GM19324 (cell line): ENCODE results near the gene SIPA1.
A peak's percentile ranks its signal among the peaks of the same experiment; 100 is the strongest.
"Not testable (repeated sequence)": the region's sequence is repeated elsewhere in the genome, so short reads cannot be mapped to it uniquely, and the experiment has no call there.

Experiments
- ATAC-seq: cut with Tn5 transposase; IDR thresholded peaks from one replicate; pipeline ENCODE4 v1.9.1; 2021; ENCODE audit warnings: mild to moderate bottlenecking, moderate library complexity; ENCODE audit not compliant: unreplicated experiment, low FRiP score

Gene SIPA1

DNA sequence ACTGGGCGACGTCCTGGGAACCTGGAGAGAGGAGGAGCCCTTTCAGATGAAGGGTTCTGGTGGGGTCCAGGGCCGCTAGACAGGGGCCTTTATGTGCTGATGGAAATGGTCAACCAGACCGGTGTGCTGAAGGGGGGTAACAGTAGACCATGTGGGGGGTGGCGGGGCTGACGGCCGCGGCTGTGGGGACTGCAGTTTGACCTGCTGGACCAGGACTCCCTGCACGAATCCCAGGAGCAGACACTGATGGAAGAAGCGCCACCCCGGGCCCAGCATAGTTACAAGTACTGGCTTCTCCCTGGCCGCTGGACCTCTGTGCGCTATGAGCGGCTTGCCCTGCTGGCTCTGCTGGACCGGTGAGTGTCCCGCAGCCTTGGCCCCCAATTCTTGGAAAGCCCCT is 15.9 kb upstream of the SIPA1 start:
- no peak for ATAC-seq

DNA sequence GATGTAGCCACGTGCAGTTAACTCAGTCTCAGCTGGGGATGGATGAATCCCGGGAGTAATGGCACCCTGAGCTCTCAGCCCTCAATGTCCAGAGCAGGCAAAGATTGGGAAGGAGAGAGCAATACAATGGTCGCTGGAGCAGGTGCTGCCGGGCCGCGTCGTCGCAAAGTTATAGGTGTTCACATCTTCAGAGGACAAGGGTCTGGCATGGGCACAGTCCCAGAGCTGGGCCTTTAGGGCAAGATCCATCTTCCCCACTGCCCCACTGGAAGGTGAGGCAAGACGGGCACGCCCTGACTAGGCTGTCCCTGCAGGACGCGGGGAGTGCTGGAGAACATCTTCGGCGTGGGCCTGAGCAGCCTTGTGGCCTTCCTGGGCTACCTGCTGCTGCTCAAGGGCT is 14.7 kb upstream of the SIPA1 start:
- ATAC-seq, result no peak

DNA sequence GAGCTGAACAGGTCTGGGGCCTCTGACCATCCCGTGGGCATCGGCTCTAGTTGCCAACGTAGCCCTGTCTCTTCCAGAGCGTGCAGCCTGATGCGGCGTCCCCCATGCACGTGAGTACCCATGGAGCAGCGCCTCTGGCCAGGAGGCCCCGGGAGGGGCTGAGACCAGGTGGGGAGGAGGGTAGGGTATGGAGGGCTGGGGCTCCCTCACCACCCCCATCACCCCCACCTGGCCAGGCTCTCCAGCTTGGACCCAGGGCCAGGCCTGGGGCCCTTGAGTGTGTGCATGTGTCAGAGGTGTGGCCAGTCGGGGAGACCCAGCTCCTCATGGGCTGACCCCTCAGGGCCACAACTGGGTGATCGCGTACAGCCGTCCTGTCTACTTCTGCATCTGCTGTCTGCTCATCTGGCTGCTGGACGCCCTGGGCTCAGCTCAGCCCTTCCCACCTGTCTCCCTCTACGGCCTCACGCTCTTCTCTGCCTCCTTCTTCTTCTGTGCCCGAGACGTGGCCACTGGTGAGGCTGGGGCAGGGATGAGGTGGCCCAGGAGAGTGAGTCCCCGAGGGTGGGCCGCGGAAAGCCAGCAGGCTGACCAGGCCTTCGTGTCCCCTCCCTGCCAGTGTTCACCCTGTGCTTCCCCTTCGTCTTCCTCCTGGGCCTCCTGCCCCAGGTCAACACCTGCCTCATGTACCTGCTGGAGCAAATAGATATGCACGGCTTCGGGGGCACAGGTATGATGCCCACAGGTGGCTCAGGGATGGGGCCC is 13.9 kb upstream of the SIPA1 start:
- no peak for ATAC-seq

- ATAC-seq, result no peak
These were observed 12.8 kb upstream of the SIPA1 start for GRCh38 chr11:65624931-65625627.

DNA sequence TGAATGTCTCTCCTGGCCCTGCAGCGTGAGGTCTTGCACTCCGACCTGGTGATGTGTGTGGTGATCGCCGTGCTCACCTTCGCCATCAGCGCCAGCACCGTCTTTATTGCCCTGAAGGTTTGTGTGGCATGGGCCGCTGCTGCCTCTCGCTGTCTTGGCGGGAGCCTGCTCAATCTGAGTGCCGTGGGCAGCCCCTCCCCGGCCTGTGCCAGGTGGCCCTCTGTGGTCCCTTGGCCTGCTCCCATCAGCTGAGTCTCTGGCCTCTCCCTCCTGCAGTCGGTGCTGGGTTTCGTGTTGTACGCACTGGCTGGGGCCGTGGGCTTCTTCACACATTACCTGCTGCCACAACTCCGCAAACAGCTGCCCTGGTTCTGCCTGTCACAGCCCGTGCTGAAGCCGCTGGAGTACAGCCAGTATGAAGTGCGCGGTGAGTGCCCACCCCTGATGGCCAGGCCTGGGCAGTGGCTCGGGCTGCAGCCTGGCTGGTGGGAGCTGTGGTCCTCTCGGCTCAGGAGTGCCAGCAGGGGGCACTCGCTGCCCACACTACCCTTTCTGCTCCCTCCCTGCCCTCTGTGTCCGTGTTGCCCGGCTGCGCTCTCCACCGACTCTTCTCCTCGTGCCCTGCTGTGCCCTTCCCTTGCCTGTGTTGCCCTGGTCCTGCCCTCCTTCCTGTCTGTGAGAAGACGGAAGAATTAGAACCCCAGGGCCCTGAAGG is 12.1 kb upstream of the SIPA1 start:
- ATAC-seq, result no peak

GRCh38 chr11:65627202-65627601 is 10.7 kb upstream of the SIPA1 start:
- no peak for ATAC-seq

DNA sequence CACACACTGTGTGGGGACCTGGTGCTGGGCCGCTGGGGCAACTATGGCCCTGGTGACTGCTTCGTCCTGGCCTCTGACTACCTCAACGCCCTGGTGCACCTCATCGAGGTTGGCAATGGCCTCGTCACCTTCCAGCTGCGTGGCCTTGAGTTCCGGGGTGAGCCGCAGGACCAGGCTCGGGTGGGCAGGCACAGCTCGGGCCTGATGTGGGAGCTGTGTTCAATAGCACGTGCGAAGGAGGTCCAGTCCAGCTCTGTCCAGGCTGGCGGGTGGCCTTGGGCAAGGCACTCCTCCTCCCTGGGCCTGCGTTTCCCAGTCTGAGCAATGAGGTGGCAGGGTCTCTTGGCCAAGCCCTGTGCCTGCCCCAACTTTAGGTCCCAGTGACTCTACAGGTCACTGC is 8.3 kb upstream of the SIPA1 start:
- ATAC-seq, result no peak

GRCh38 chr11:65630215-65630614 is 7.7 kb upstream of the SIPA1 start:
- no peak for ATAC-seq

DNA sequence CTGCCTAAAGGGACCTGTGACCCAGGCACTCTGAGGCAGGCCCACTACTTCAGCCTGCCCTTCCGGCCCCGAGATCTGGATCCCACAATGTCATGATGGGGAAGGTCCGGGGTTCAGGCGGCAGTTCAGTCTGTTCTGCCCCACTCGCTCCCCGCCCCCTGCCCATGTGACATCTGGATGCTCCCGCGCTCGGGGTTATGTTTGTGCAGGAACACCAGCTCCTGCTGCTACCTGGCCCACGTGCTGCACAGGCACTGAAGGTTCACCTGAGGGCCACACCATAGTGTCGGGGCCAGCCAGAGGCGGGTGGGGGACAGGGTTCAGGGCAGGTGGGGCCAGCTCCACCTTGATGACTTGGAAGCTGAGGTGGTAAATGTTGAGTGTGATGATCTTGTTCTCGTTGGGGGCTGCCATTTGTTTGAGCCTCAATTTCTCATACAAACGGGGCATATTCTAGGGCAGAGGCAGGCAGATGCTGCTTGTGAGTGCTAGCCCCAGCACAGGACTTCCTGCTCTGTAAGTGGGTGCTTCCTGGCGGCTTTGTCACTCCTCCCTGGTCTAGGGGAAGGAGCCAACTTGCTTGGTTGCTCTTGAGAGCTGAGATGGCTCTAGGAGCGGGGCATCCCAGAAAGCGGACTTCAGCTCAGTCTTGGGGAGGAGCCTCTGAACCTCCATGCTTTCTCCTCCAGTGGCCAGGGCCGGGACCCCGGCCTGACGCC is 4.4 kb upstream of the SIPA1 start:
- no peak for ATAC-seq

GRCh38 chr11:65634109-65634436 is 3.8 kb upstream of the SIPA1 start:
- no peak for ATAC-seq

- no peak for ATAC-seq
These were observed 3.5 kb upstream of the SIPA1 start for GRCh38 chr11:65634440-65634839.

GRCh38 chr11:65634905-65635731 is 2.8 kb upstream of the SIPA1 start:
- ATAC-seq, result no peak

- ATAC-seq, result no peak
These were observed 1.5 kb upstream of the SIPA1 start for GRCh38 chr11:65636108-65637031.

DNA sequence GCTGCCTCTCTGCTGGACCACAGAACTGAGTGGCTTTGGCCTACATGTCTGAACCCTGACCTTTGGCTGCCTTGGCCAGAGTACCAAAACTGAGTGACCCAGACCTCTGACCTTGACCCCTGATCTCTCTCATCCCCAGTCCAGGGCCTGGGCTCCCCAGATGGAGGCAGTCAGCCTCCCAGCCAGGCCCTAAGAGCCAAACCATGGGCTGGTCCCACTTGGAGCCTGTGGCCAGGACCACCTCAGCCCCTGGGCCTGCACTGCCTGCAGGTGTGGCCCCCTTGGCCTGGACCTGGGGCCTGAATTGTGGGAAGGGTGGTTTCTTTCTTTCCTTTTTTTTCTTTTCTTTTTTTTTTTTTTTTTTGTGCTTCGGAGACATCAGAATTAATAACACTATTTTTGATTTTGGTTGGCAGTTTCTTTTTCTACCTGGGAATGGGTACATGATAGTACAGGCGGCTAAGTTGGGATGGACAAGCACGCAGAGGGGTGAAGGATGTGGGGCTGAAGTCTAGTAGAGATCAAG is 806 bp upstream of the SIPA1 start:
- no peak for ATAC-seq

DNA sequence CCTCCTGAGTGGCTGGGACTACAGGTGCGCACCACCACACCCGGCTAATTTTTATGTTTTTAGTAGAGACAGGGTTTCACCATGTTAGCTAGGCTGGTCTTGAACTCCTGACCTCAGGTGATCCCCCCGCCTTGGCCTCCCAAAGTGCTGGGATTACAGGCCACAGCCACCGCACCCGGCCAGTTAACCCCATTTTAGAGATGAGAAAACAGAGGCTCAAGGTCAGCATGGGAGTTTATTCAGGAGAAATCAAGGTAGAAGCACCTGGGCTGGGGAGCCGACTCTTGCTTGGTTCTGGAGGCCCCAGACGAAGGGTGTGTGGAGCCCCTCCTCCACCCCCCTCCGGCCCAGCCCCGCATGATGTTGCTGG is 1.3 kb downstream of the SIPA1 start:
- ATAC-seq, result not testable (repeated sequence)

GRCh38 chr11:65639623-65640482 is 2.0 kb downstream of the SIPA1 start:
- ATAC-seq, result peak; percentile 34

DNA sequence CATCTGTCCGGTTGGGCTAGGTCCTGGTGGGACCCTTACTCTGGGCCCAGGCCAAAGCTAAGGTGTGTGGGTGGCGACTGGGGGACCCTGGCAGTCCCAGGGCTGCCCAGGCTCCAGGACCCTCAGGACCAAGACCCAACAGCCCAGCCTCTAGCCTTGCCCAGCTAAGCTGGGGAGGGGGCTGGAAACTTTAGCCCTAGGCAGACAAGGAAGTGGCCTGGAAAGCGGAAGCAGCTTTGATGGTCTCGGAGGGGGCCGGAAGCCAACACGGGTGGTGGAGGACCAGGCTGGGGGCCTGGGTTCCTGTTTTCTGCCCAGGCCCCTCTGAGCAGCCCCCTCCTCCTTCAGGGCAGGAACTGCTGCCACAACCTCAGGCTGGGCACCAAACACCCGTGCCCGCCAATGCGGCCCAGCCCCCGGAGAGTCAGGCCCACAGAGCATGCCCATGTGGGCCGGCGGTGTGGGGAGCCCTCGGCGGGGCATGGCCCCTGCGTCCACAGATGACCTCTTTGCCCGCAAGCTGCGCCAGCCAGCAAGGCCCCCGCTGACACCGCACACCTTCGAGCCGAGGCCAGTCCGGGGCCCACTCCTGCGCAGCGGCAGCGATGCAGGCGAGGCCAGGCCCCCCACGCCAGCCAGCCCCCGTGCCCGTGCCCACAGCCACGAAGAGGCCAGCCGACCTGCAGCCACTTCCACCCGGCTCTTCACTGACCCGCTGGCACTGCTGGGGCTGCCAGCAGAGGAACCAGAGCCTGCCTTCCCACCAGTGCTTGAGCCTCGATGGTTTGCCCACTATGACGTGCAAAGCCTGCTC is 2.8 kb downstream of the SIPA1 start:
- ATAC-seq, result no peak
